Activated naive CD4-positive, alpha-beta T cell treated with anti-CD3 and anti-CD28 coated beads, Interleukin-2, amount 50 U/mL, for 72 hours (primary cell): ENCODE results near the gene ZKSCAN4. TPM values are rescaled to one million over a fixed set of nuclear protein-coding genes. Genes with fewer than 3 reads are reported as not detected.

Source experiments
- ATAC-seq, 2 donors: fragments of 150-1000 bp; cut with Tn5 transposase; 2 replicates each; pipeline ENCODE4 v1.10.0; 2021; ENCODE audit warnings: mild to moderate bottlenecking in 2 of 2, moderate library complexity in 2 of 2
- DNase-seq, 2 donors: peaks; one replicate each; pipeline ENCODE4 v3.0.0; 2021 to 2022; ENCODE audit warnings: low spot score in 2 of 2
- H3K27ac Mint-ChIP-seq, 2 donors: one replicate each; pipeline ENCODE4 v1.8.0; 2022; ENCODE audit warnings: mild to moderate bottlenecking in 2 of 2, mixed read lengths in 2 of 2
- H3K36me3 Mint-ChIP-seq, 2 donors: one replicate each; pipeline ENCODE4 v1.8.0; 2022; ENCODE audit warnings: mixed read lengths in 2 of 2
- H3K9me3 Mint-ChIP-seq, 2 donors: one replicate each; pipeline ENCODE4 v1.8.0; 2022; ENCODE audit warnings: mixed read lengths in 2 of 2
- total RNA-seq, 2 donors: library from RNA; stranded (reverse); gene quantifications; one replicate each; pipeline ENCODE4 v1.2.3, GENCODE V29; 2022

Gene ZKSCAN4
- total RNA-seq, 2 donors from 2014 or later, result 2.4 to 5.1 TPM

DNA sequence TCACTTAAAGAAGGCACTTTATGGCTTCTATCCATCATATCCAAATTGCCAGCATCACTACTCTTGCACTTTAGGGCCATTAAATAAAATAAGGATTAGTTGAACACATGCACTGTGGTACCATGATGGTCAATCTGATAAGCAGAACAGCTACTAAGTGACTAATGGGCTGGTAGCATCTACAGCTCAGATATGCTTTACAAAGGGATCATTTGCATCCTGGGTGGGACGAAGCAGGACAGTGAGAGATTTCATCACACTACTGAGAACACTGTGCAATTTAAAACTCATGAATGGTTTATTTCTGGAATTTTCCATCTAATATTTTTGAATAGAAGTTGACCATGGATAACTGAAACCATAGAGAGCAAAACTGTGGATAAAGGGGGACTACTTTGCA is 52.0 kb downstream of the ZKSCAN4 start:
- no peak for ATAC-seq
- peaks cover 29 to 30% of the 10 kb centered on the region in 2 donors for H3K36me3 Mint-ChIP-seq
- DNase-seq, result no peak
- H3K9me3 Mint-ChIP-seq, result peaks cover 25 to 26% of the 10 kb centered on the region in 2 donors
- H3K27ac Mint-ChIP-seq, result no peak overlapping the region

Other genes starting within 250 kb of the ZKSCAN4 start
- 10 to 100 TPM in 1 of 2 donors, 1 to 10 TPM in 1; 2.1 to 35.7 TPM for gene ZNF165, start 171.7 kb downstream of the ZKSCAN4 start, total RNA-seq
- 1 to 10 TPM; 3.3 to 3.5 TPM for gene ZSCAN16, start 127.7 kb downstream of the ZKSCAN4 start, total RNA-seq
- 10 to 100 TPM; 21.7 to 26.0 TPM for gene ZKSCAN8, start 110.4 kb downstream of the ZKSCAN4 start, total RNA-seq
- 1 to 10 TPM; 1.6 to 2.6 TPM for gene ZSCAN9, start 27.0 kb downstream of the ZKSCAN4 start, total RNA-seq
- gene NKAPL, start 7.0 kb upstream of the ZKSCAN4 start, total RNA-seq, result not detected
- 1 to 10 TPM; 2.1 to 3.9 TPM for gene ZSCAN26, start 14.9 kb upstream of the ZKSCAN4 start, total RNA-seq
- 1 to 10 TPM in 1 of 2 donors, under 1 TPM in 1; 0.39 to 2.3 TPM for gene PGBD1, start 29.3 kb upstream of the ZKSCAN4 start, total RNA-seq
- gene ZSCAN31, start 83.9 kb upstream of the ZKSCAN4 start, total RNA-seq, result 1 to 10 TPM in 1 of 2 donors, under 1 TPM in 1; 0.70 to 1.7 TPM
- 1 to 10 TPM; 3.0 to 4.8 TPM for gene ZKSCAN3, start 97.7 kb upstream of the ZKSCAN4 start, total RNA-seq
- gene ZSCAN12, start 147.5 kb upstream of the ZKSCAN4 start, total RNA-seq, result 1 to 10 TPM; 4.8 to 6.0 TPM
- gene ZSCAN23, start 191.2 kb upstream of the ZKSCAN4 start, total RNA-seq, result 1 to 10 TPM; 1.3 to 2.4 TPM